Vagina (tissue), 2 donors: ENCODE measurements around the gene STEAP1.

Experiments
- POLR2AphosphoS5 ChIP-seq, 2 donors: sonication (generic); formaldehyde crosslinking; IDR thresholded peaks; one replicate each; pipeline ENCODE4 v1.9.0; 2017; ENCODE audit warnings: antibody characterized with exemption in 2 of 2, mild to moderate bottlenecking in 2 of 2, low read depth in 1 of 2; ENCODE audit not compliant: insufficient read depth in 1 of 2
- TF ChIP-seq, protein P1 (sequence below), 3 experiments: fragments of 450-650 bp in 2 of 3; fragments of 200-600 bp in 1 of 3; sonication (generic) in 1 of 3; IDR thresholded peaks; one replicate each; pipeline ENCODE4 v1.5.1; 2017 to 2019; ENCODE audit warnings: antibody characterized with exemption in 3 of 3, mild to moderate bottlenecking in 2 of 3, moderate library complexity in 2 of 3

DNA sequence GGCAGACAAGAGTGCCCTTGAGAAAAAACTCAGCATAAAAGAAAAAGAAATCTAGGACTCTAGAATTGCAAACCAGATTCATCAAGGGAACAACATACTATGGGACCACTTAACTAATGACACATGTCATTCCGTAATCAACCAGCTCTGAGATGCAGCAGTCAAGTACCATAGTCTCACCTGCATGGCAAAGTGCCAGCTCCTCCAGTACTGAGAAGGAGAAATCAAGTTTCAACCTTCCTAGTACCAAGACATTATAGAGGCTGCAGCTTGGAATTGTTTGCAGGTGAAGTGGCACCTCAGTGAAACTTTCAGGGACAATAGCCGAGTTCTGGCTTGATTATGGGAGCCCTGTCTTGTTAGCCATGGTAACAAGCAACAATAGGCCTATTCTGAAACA, 11.5 kb downstream of the STEAP1 start:
- no peak for TF ChIP-seq POLR2AphosphoS5 (IDR thresholded peaks at IDR 0.05; ENCODE audit: insufficient read depth in 1 of 2, low read depth in 1 of 2)
- TF ChIP-seq, protein P1, sequence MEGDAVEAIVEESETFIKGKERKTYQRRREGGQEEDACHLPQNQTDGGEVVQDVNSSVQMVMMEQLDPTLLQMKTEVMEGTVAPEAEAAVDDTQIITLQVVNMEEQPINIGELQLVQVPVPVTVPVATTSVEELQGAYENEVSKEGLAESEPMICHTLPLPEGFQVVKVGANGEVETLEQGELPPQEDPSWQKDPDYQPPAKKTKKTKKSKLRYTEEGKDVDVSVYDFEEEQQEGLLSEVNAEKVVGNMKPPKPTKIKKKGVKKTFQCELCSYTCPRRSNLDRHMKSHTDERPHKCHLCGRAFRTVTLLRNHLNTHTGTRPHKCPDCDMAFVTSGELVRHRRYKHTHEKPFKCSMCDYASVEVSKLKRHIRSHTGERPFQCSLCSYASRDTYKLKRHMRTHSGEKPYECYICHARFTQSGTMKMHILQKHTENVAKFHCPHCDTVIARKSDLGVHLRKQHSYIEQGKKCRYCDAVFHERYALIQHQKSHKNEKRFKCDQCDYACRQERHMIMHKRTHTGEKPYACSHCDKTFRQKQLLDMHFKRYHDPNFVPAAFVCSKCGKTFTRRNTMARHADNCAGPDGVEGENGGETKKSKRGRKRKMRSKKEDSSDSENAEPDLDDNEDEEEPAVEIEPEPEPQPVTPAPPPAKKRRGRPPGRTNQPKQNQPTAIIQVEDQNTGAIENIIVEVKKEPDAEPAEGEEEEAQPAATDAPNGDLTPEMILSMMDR (IDR thresholded peaks at IDR 0.05): no peak
